GM18502 (cell line): ENCODE results near the gene LILRB1.
"Not testable (repeated sequence)": the region's sequence is repeated elsewhere in the genome, so short reads cannot be mapped to it uniquely, and the experiment has no call there.

Source experiments
- ATAC-seq: cut with Tn5 transposase; IDR thresholded peaks from one replicate; pipeline ENCODE4 v1.9.1; 2021; ENCODE audit warnings: mild to moderate bottlenecking; ENCODE audit not compliant: unreplicated experiment, poor library complexity

The LILRB1 gene

GRCh38 chr19:54624234-54624633, 6.0 kb upstream of the LILRB1 start:
- ATAC-seq: peak; percentile 34

GRCh38 chr19:54624934-54625730, 5.2 kb upstream of the LILRB1 start:
- peak; percentile 36 for ATAC-seq

GRCh38 chr19:54626757-54627156, 3.5 kb upstream of the LILRB1 start:
- no peak for ATAC-seq

GRCh38 chr19:54627912-54628311, 2.4 kb upstream of the LILRB1 start:
- not testable (repeated sequence) for ATAC-seq

GRCh38 chr19:54630782-54631181, 498 bp downstream of the LILRB1 start:
- ATAC-seq: no peak

- not testable (repeated sequence) for ATAC-seq
Measured at GRCh38 chr19:54631489-54632337, 1.4 kb downstream of the LILRB1 start.

- ATAC-seq: not testable (repeated sequence)
Measured at GRCh38 chr19:54632517-54632916, 2.2 kb downstream of the LILRB1 start.

- no peak for ATAC-seq
Measured at GRCh38 chr19:54633401-54633800, 3.1 kb downstream of the LILRB1 start.

GRCh38 chr19:54636081-54636480, 5.8 kb downstream of the LILRB1 start:
- ATAC-seq: not testable (repeated sequence)

GRCh38 chr19:54638683-54639082, 8.4 kb downstream of the LILRB1 start:
- ATAC-seq: no peak

GRCh38 chr19:54642953-54643352, 12.7 kb downstream of the LILRB1 start:
- ATAC-seq: not testable (repeated sequence)

GRCh38 chr19:54643583-54643982, 13.3 kb downstream of the LILRB1 start:
- not testable (repeated sequence) for ATAC-seq

GRCh38 chr19:54644056-54644455, 13.8 kb downstream of the LILRB1 start:
- no peak for ATAC-seq

GRCh38 chr19:54646331-54646841, 16.1 kb downstream of the LILRB1 start:
- ATAC-seq: no peak

GRCh38 chr19:54648129-54648528, 17.8 kb downstream of the LILRB1 start:
- no peak for ATAC-seq

GRCh38 chr19:54650108-54650655, 19.9 kb downstream of the LILRB1 start:
- ATAC-seq: no peak

- ATAC-seq: no peak
Measured at GRCh38 chr19:54653181-54653809, 23.0 kb downstream of the LILRB1 start.

- ATAC-seq: no peak
Measured at GRCh38 chr19:54654447-54655321, 24.4 kb downstream of the LILRB1 start.

- ATAC-seq: no peak
Measured at GRCh38 chr19:54659300-54659699, 29.0 kb downstream of the LILRB1 start.
